ENCODE data around the gene RTN4. TPM values are rescaled to one million over a fixed set of nuclear protein-coding genes. Genes with fewer than 3 reads are reported as not detected.
A peak's percentile ranks its signal among the peaks of the same experiment; 100 is the strongest.

The RTN4 gene
- total RNA-seq, 1 experiment from 2014 or later: 200 TPM

GRCh38 chr2:55049821-55050099, 491 bp downstream of the RTN4 start:
- H3K27me3 Mint-ChIP-seq (ENCODE audit: low read depth): peaks cover 1% of the 10 kb centered on the region; the same call in 1 of the 2 replicates
- H3K9me3 Mint-ChIP-seq: no peaks in the 10 kb centered on the region; a peak in 2 of 5 replicates
- Histone ChIP-seq H3K4me2 (ENCODE audit: insufficient read depth, insufficient read length, low read length) (peak overlapping the region; percentile 19), H2AFZ (ENCODE audit: low read length) (no peak overlapping the region), H3K4ac (ENCODE audit: low read depth, low read length) (peak overlapping the region; percentile 36; the same call in 1 of the 2 replicates), H4K20me1 (ENCODE audit: control insufficient read depth, insufficient read depth, insufficient read length) (no peaks in the 10 kb centered on the region), H3K9me3 (ENCODE audit: control insufficient read depth, low read depth, low read length) (no peaks in the 10 kb centered on the region), H3K27ac (ENCODE audit: insufficient read length, low read depth, low read length) (peak overlapping the region; percentile 53), H2BK20ac (ENCODE audit: low read depth, low read length, poor library complexity, severe bottlenecking) (no peak overlapping the region), H3K79me1 (ENCODE audit: insufficient read depth, low read depth, low read length, poor library complexity, severe bottlenecking) (no peaks in the 10 kb centered on the region), H3K18ac (ENCODE audit: insufficient read length, low read depth, low read length) (peak overlapping the region; percentile 92), H3K27me3 (ENCODE audit: insufficient read depth, low read length) (no peaks in the 10 kb centered on the region), H4K8ac (replicated peaks; ENCODE audit: insufficient read length, low read depth, low read length) (no peak overlapping the region), H3T11ph (ENCODE audit: low read length) (no peak overlapping the region), H2BK12ac (ENCODE audit: insufficient read length, low read depth, low read length) (no peak overlapping the region), H4K5ac (ENCODE audit: insufficient read length, low read depth, low read length) (no peak overlapping the region), H2BK15ac (ENCODE audit: low read depth, low read length) (no peak overlapping the region), H3K4me1 (ENCODE audit: insufficient read depth, low read length) (no peaks in the 10 kb centered on the region; the same call in 1 of the 2 replicates), H4K91ac (ENCODE audit: insufficient read length, low read depth, low read length) (no peak overlapping the region), H3K14ac (ENCODE audit: insufficient read depth, low read length) (peak overlapping the region; percentile 97), H3K23me2 (ENCODE audit: insufficient read length, low read depth, low read length, poor library complexity, severe bottlenecking) (peaks cover 14% of the 10 kb centered on the region), H2BK5ac (ENCODE audit: insufficient read length, low read length) (no peak overlapping the region), H3K79me2 (ENCODE audit: insufficient read depth, low read length) (peaks cover 38% of the 10 kb centered on the region), H3K23ac (ENCODE audit: insufficient read length, low read depth, low read length) (no peak overlapping the region), H3K9ac (ENCODE audit: extremely low read depth, insufficient read length, low read length) (peak overlapping the region; percentile 95), H2AK5ac (ENCODE audit: insufficient read length, low read length) (no peak overlapping the region), H2BK120ac (ENCODE audit: low read depth, low read length, poor library complexity, severe bottlenecking) (no peak overlapping the region), H3K56ac (ENCODE audit: insufficient read length, low read depth, low read length) (no peak overlapping the region)
- H3K36me3 Mint-ChIP-seq (ENCODE audit: insufficient read depth in 1 of 3, low read depth in 3 of 3): peaks cover 0 to 11% (median 6%) of the 10 kb centered on the region in 3 experiments; a peak in 3 of 7 replicates
- TF ChIP-seq CTCF (conservative IDR thresholded peaks at IDR 0.05): no peak
- no peak overlapping the region; a peak in 1 of 7 replicates for H3K27ac Mint-ChIP-seq
- no CpG with 5 or more reads among the region's 35 CpGs for WGBS (ENCODE audit: extremely low coverage, insufficient read length, low lambda C conversion rate)
- peaks cover 40 to 41% of the 10 kb centered on the region in 2 experiments for H3K4me1 Mint-ChIP-seq
- no peak for DNase-seq
- H3K4me3 Mint-ChIP-seq: peak overlapping the region; percentile 99

All from H9 (cell line).